ENCODE results near the gene CDK5RAP2. TPM values are rescaled to one million over a fixed set of nuclear protein-coding genes. Genes with fewer than 3 reads are reported as not detected.

Gene CDK5RAP2
- total RNA-seq, 1 experiment from 2014 or later = 56.4 TPM

DNA sequence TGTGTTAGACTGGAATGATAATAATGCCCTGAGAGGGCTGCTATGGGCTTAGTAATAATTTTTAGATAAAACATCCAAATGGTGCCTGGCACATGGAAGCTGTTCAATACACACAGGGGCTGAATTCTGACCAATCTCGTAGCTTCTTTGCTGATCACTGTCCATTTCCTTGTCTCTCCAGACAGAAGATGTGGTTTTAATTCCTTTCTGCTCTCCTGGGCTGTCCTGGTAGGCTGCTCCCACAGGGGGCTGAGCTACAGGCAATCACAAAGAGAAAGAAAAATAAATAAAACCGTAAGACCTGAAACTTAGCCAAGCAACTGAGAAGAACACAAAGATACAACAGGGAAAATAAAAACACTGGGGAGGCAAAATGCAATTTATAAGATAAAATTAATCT lies 136.5 kb downstream of the CDK5RAP2 start:
- H3K9me3 ChIP-seq (ENCODE audit: control insufficient read depth, low read depth, low read length) = no peaks in the 10 kb centered on the region
- H2AK5ac ChIP-seq (ENCODE audit: insufficient read length, low read length) = no peak overlapping the region
- no peak overlapping the region for H2BK120ac ChIP-seq (ENCODE audit: low read depth, low read length, poor library complexity, severe bottlenecking)
- H3K79me2 ChIP-seq (ENCODE audit: insufficient read depth, low read length) = no peaks in the 10 kb centered on the region
- H2BK12ac ChIP-seq (ENCODE audit: insufficient read length, low read depth, low read length) = no peak overlapping the region
- H4K20me1 ChIP-seq (ENCODE audit: control insufficient read depth, insufficient read depth, insufficient read length) = no peaks in the 10 kb centered on the region
- Mint-ChIP-seq H3K36me3 (ENCODE audit: insufficient read depth in 1 of 3, low read depth in 3 of 3) (peaks cover 14 to 53% (median 35%) of the 10 kb centered on the region in 3 experiments; a peak in 6 of 7 replicates), H3K27ac (no peak overlapping the region), H3K9me3 (no peaks in the 10 kb centered on the region), H3K27me3 (ENCODE audit: low read depth) (no peaks in the 10 kb centered on the region), H3K4me1 (no peaks in the 10 kb centered on the region), H3K4me3 (no peak overlapping the region)
- H3K18ac ChIP-seq (ENCODE audit: insufficient read length, low read depth, low read length) = no peak overlapping the region
- no peak overlapping the region for H3K14ac ChIP-seq (ENCODE audit: insufficient read depth, low read length)
- TF ChIP-seq, protein P1, sequence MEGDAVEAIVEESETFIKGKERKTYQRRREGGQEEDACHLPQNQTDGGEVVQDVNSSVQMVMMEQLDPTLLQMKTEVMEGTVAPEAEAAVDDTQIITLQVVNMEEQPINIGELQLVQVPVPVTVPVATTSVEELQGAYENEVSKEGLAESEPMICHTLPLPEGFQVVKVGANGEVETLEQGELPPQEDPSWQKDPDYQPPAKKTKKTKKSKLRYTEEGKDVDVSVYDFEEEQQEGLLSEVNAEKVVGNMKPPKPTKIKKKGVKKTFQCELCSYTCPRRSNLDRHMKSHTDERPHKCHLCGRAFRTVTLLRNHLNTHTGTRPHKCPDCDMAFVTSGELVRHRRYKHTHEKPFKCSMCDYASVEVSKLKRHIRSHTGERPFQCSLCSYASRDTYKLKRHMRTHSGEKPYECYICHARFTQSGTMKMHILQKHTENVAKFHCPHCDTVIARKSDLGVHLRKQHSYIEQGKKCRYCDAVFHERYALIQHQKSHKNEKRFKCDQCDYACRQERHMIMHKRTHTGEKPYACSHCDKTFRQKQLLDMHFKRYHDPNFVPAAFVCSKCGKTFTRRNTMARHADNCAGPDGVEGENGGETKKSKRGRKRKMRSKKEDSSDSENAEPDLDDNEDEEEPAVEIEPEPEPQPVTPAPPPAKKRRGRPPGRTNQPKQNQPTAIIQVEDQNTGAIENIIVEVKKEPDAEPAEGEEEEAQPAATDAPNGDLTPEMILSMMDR (conservative IDR thresholded peaks at IDR 0.05) = no peak
- no peak overlapping the region for H3T11ph ChIP-seq (ENCODE audit: low read length)
- H3K27ac ChIP-seq (ENCODE audit: insufficient read length, low read depth, low read length) = no peak overlapping the region
- H3K27me3 ChIP-seq (ENCODE audit: insufficient read depth, low read length) = no peaks in the 10 kb centered on the region
- H3K23ac ChIP-seq (ENCODE audit: insufficient read length, low read depth, low read length) = no peak overlapping the region
- H4K8ac ChIP-seq (replicated peaks; ENCODE audit: insufficient read length, low read depth, low read length) = no peak overlapping the region
- no peak overlapping the region for H3K9ac ChIP-seq (ENCODE audit: extremely low read depth, insufficient read length, low read length)
- no peaks in the 10 kb centered on the region for H3K79me1 ChIP-seq (ENCODE audit: insufficient read depth, low read depth, low read length, poor library complexity, severe bottlenecking)
- no CpG with 5 or more reads among the region's 2 CpGs for WGBS (ENCODE audit: extremely low coverage, insufficient read length, low lambda C conversion rate)
- no peaks in the 10 kb centered on the region for H3K4me1 ChIP-seq (ENCODE audit: insufficient read depth, low read length)
- no peak overlapping the region for H2BK15ac ChIP-seq (ENCODE audit: low read depth, low read length)
- no peak overlapping the region for H4K5ac ChIP-seq (ENCODE audit: insufficient read length, low read depth, low read length)
- no peak overlapping the region for H3K4ac ChIP-seq (ENCODE audit: low read depth, low read length)
- H2AFZ ChIP-seq (ENCODE audit: low read length) = no peak overlapping the region
- no peak overlapping the region for H4K91ac ChIP-seq (ENCODE audit: insufficient read length, low read depth, low read length)
- DNase-seq = no peak
- H3K23me2 ChIP-seq (ENCODE audit: insufficient read length, low read depth, low read length, poor library complexity, severe bottlenecking) = no peaks in the 10 kb centered on the region
- no peak overlapping the region for H2BK5ac ChIP-seq (ENCODE audit: insufficient read length, low read length)
- no peak overlapping the region for H3K4me2 ChIP-seq (ENCODE audit: insufficient read depth, insufficient read length, low read length)
- no peak overlapping the region for H3K56ac ChIP-seq (ENCODE audit: insufficient read length, low read depth, low read length)
- no peak overlapping the region for H2BK20ac ChIP-seq (ENCODE audit: low read depth, low read length, poor library complexity, severe bottlenecking)

All from H9 (cell line).